B cell (primary cell): ENCODE measurements around the gene APCDD1. TPM values are rescaled to one million over a fixed set of nuclear protein-coding genes. Genes with fewer than 3 reads are reported as not detected.

Experiments used
- ATAC-seq: fragments of 200-7000 bp; cut with Tn5 transposase; one replicate; pipeline ENCODE4 v1.10.0; 2021; ENCODE audit warnings: low read depth, mild to moderate bottlenecking, moderate number of reproducible peaks, moderate library complexity
- CTCF ChIA-PET: fragments of 350-600 bp; sonication (Branson Sonifier 250); formaldehyde crosslinking; loops from one replicate; lab custom pipeline; 2021; ENCODE audit warnings: antibody characterized with exemption, inconsistent platforms; lab: Charles Lee
- POLR2A ChIA-PET: fragments of 350-600 bp; sonication (Branson Sonifier 250); formaldehyde crosslinking; loops from one replicate; lab custom pipeline; 2021; ENCODE audit warnings: antibody characterized with exemption; lab: Charles Lee
- DNase-seq: peaks from one replicate; pipeline ENCODE4 v3.0.0; 2013
- H2AFZ ChIP-seq: 2 replicates; pipeline ENCODE4 v1.6.1; 2012; ENCODE audit warnings: mild to moderate bottlenecking, low read depth, low read length; ENCODE audit not compliant: insufficient read depth, poor library complexity, severe bottlenecking
- H3K27ac ChIP-seq, 2 donors: 1 replicate in 1 of 2; 2 replicates in 1 of 2; pipeline ENCODE4 v1.5.1; 2012 to 2013; ENCODE audit warnings: low read length in 2 of 2, mild to moderate bottlenecking in 2 of 2, moderate library complexity in 1 of 2
- H3K27me3 ChIP-seq, 4 experiments: fragments of 200-600 bp in 1 of 4; sonication (generic) in 1 of 4; replicated peaks in 1 of 4; 1 replicate in 2 of 4; 2 replicates in 2 of 4; pipeline versions ENCODE4 v1.6.1 to v1.7.0; 2013 to 2016; ENCODE audit warnings: low read length in 3 of 4, mild to moderate bottlenecking in 2 of 4, mixed read lengths in 1 of 4, moderate library complexity in 1 of 4; ENCODE audit not compliant: insufficient read depth in 4 of 4, control insufficient read depth in 3 of 4; ENCODE audit errors: control extremely low read depth in 1 of 4
- H3K36me3 ChIP-seq, 2 experiments: replicated peaks in 1 of 2; 1 replicate in 1 of 2; 2 replicates in 1 of 2; pipeline versions ENCODE4 v1.6.1 to v1.7.1; 2013; ENCODE audit warnings: low read length in 1 of 2; ENCODE audit not compliant: insufficient read depth in 2 of 2, control insufficient read depth in 1 of 2; ENCODE audit errors: control extremely low read depth in 1 of 2, extremely low read depth in 1 of 2
- H3K4me1 ChIP-seq, 2 donors: fragments of 200-600 bp in 1 of 2; sonication (generic) in 1 of 2; 1 replicate in 1 of 2; 2 replicates in 1 of 2; pipeline versions ENCODE4 v1.5.1 to v1.6.1; 2013 to 2017; ENCODE audit warnings: low read length in 2 of 2; ENCODE audit not compliant: control insufficient read depth in 2 of 2, insufficient read depth in 2 of 2
- H3K4me2 ChIP-seq: replicated peaks from 2 replicates; pipeline ENCODE3; 2012; ENCODE audit warnings: mild to moderate bottlenecking, low read depth, low read length; ENCODE audit not compliant: poor library complexity, severe bottlenecking
- H3K4me3 ChIP-seq, 5 experiments: fragments of 200-600 bp in 1 of 5; sonication (generic) in 1 of 5; 1 replicate in 3 of 5; 2 replicates in 2 of 5; pipeline versions ENCODE4 v1.5.1 to v1.7.0; 2011 to 2016; ENCODE audit warnings: low read length in 4 of 5, mild to moderate bottlenecking in 4 of 5, low read depth in 2 of 5, control low read depth in 1 of 5, moderate library complexity in 1 of 5; ENCODE audit not compliant: insufficient read depth in 1 of 5; ENCODE audit errors: control extremely low read depth in 1 of 5, extremely low read depth in 1 of 5
- H3K79me2 ChIP-seq: fragments of 200-600 bp; sonication (generic); one replicate; pipeline ENCODE4 v1.6.0; 2016; ENCODE audit warnings: low read length; ENCODE audit not compliant: control insufficient read depth, insufficient read depth
- H3K9ac ChIP-seq: fragments of 200-600 bp; sonication (generic); 2 replicates; pipeline ENCODE4 v1.6.1; 2017; ENCODE audit warnings: mild to moderate bottlenecking, low read length, moderate library complexity
- H3K9me3 ChIP-seq, 3 donors: one replicate each; pipeline versions ENCODE4 v1.6.1 to v1.7.1; 2013; ENCODE audit warnings: low read length in 2 of 3; ENCODE audit not compliant: control insufficient read depth in 2 of 3, insufficient read depth in 1 of 3; ENCODE audit errors: control extremely low read depth in 1 of 3
- H4K20me1 ChIP-seq: 2 replicates; pipeline ENCODE4 v1.6.0; 2012; ENCODE audit warnings: mild to moderate bottlenecking, low read length; ENCODE audit not compliant: insufficient read depth, control insufficient read depth, poor library complexity, severe bottlenecking
- H3K27ac Mint-ChIP-seq: one replicate; pipeline ENCODE4 v1.8.0; 2021; ENCODE audit warnings: mixed read lengths
- H3K27me3 Mint-ChIP-seq: one replicate; pipeline ENCODE4 v1.8.0; 2021; ENCODE audit warnings: mixed read lengths
- H3K4me1 Mint-ChIP-seq: one replicate; pipeline ENCODE4 v1.8.0; 2021; ENCODE audit warnings: mixed read lengths
- H3K4me3 Mint-ChIP-seq: one replicate; pipeline ENCODE4 v1.8.0; 2021; ENCODE audit warnings: mixed read lengths
- H3K9me3 Mint-ChIP-seq: one replicate; pipeline ENCODE4 v1.8.0; 2022; ENCODE audit warnings: mixed read lengths; ENCODE audit not compliant: insufficient read depth
- EZH2 ChIP-seq: IDR thresholded peaks from 2 replicates; pipeline ENCODE4 v1.6.1; 2012; ENCODE audit warnings: borderline replicate concordance, low read depth, mild to moderate bottlenecking, moderate library complexity, low read length; ENCODE audit not compliant: insufficient read depth, poor library complexity, severe bottlenecking
- WGBS: methylation state at CpG from one replicate; pipeline ENCODE4 v1.1.5; 2013; ENCODE audit warnings: missing lambda C conversion rate; ENCODE audit not compliant: insufficient coverage; 5-methylcytosine and 5-hydroxymethylcytosine counted together
- intact Hi-C: fragments of 100-400 bp; cut with micrococcal nuclease; formaldehyde crosslinking; loops from one replicate; pipeline ENCODE4 v1.10.0; 2022
- polyA plus RNA-seq: library from polyadenylated mRNA; depleted of rRNA; stranded (reverse); fragments of >200 nt; gene quantifications from 2 replicates; pipeline ENCODE4 v1.2.3, GENCODE V29; 2012
- total RNA-seq, 2 donors: library from RNA; stranded (reverse); fragments of 120-200 nt in 1 of 2; gene quantifications; 1 replicate in 1 of 2; 2 replicates in 1 of 2; pipeline versions ENCODE4 v1.2.3 to v1.2.4, GENCODE V29; 2013 to 2022
- TF ChIP-seq, protein P1 (sequence below): fragments of 200-600 bp; IDR thresholded peaks from one replicate; pipeline ENCODE4 v1.8.0; 2022; ENCODE audit warnings: antibody characterized with exemption, mild to moderate bottlenecking

APCDD1 gene
- total and polyA plus RNA-seq, 2 donors (not counting 1 experiment from before 2014, with no cell fraction given) = 1.0 to 1.1 TPM

DNA sequence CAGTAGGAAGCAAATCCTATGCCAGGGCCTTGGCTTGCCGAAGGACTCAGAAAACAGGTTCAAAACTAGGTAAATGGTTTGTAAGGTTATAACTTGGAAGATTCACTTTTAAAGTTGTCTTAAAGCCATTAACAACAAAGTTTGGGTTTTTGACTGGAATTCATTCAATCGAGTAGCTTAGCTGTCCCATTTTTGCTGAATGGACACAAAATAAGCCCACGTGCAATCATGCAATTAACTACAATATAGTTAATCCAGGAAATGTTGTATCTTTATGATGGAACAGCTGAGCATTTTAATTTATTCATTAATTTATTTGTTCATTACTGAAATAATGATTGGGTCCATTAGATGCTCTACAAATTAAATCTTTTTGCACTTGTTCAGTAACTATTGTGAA, 18.3 kb upstream of the APCDD1 start:
- Histone ChIP-seq H3K27me3 (no peaks in the 10 kb centered on the region), H3K4me1 (no peaks in the 10 kb centered on the region), H3K79me2 (no peaks in the 10 kb centered on the region), H3K4me3 (no peak overlapping the region), H3K4me2 (no peak overlapping the region), H3K36me3 (no peaks in the 10 kb centered on the region), H3K9me3 (no peaks in the 10 kb centered on the region), H2AFZ (no peak overlapping the region), H3K9ac (no peak overlapping the region), H3K27ac (no peak overlapping the region), H4K20me1 (no peaks in the 10 kb centered on the region)
- Mint-ChIP-seq H3K4me1 (no peaks in the 10 kb centered on the region), H3K4me3 (no peak overlapping the region), H3K27ac (no peak overlapping the region), H3K27me3 (no peaks in the 10 kb centered on the region), H3K9me3 (no peaks in the 10 kb centered on the region)
- TF ChIP-seq EZH2 = no peak
- TF ChIP-seq, protein P1, sequence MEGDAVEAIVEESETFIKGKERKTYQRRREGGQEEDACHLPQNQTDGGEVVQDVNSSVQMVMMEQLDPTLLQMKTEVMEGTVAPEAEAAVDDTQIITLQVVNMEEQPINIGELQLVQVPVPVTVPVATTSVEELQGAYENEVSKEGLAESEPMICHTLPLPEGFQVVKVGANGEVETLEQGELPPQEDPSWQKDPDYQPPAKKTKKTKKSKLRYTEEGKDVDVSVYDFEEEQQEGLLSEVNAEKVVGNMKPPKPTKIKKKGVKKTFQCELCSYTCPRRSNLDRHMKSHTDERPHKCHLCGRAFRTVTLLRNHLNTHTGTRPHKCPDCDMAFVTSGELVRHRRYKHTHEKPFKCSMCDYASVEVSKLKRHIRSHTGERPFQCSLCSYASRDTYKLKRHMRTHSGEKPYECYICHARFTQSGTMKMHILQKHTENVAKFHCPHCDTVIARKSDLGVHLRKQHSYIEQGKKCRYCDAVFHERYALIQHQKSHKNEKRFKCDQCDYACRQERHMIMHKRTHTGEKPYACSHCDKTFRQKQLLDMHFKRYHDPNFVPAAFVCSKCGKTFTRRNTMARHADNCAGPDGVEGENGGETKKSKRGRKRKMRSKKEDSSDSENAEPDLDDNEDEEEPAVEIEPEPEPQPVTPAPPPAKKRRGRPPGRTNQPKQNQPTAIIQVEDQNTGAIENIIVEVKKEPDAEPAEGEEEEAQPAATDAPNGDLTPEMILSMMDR = no peak
- intact Hi-C loops = no loop called here
- ATAC-seq = no peak
- POLR2A ChIA-PET = no interaction called here
- CTCF ChIA-PET = no interaction called here
- DNase-seq = no peak
- WGBS = no CpG with 5 or more reads among the region's 3 CpGs

DNA sequence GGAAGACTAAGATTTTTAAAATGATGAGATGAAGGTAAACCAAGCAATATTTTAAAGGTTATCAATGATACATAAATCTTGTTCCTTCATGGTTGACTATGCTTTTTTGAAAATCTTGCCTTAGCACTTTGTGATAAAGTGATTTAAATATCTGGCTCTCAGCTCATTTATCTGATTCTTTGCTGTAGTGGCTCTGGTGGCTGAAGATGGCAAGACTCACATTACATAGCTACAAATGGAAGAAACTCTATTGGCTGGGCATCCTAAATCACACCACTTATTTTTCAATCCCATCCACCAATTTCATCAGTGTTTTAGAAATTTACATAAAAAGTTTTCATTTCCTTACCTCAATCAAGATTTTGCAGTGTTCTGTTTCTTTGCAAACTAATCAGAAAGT, 16.6 kb upstream of the APCDD1 start:
- Histone ChIP-seq H2AFZ (no peak overlapping the region), H4K20me1 (no peaks in the 10 kb centered on the region), H3K4me2 (no peak overlapping the region), H3K4me1 (no peaks in the 10 kb centered on the region), H3K4me3 (no peak overlapping the region), H3K27ac (no peak overlapping the region), H3K79me2 (no peaks in the 10 kb centered on the region), H3K36me3 (no peaks in the 10 kb centered on the region), H3K9ac (no peak overlapping the region), H3K9me3 (no peaks in the 10 kb centered on the region), H3K27me3 (no peaks in the 10 kb centered on the region)
- ATAC-seq = no peak
- peaks cover 4% of the 10 kb centered on the region for H3K27me3 Mint-ChIP-seq
- TF ChIP-seq, protein P1 = no peak
- TF ChIP-seq EZH2 = no peak
- H3K27ac Mint-ChIP-seq = no peak overlapping the region
- H3K4me3 Mint-ChIP-seq = no peak overlapping the region
- ChIA-PET POLR2A (no interaction called here), CTCF (interaction anchor here (0.6 kb wide), 1 partner anchor 294 kb away, joined by 3 read pairs; no protein-coding TSS in a partner anchor)
- peaks cover 2% of the 10 kb centered on the region for H3K4me1 Mint-ChIP-seq
- no peaks in the 10 kb centered on the region for H3K9me3 Mint-ChIP-seq
- intact Hi-C loops = no loop called here
- DNase-seq = peak; percentile 25
